HG03354 (cell line): ENCODE measurements around the gene ZNF219.
"Not testable (repeated sequence)": the region's sequence is repeated elsewhere in the genome, so short reads cannot be mapped to it uniquely, and the experiment has no call there.

ENCODE experiments used
- ATAC-seq: cut with Tn5 transposase; IDR thresholded peaks from one replicate; pipeline ENCODE4 v1.9.1; 2021; ENCODE audit warnings: mild to moderate bottlenecking; ENCODE audit not compliant: unreplicated experiment, poor library complexity, severe bottlenecking

The ZNF219 gene

DNA sequence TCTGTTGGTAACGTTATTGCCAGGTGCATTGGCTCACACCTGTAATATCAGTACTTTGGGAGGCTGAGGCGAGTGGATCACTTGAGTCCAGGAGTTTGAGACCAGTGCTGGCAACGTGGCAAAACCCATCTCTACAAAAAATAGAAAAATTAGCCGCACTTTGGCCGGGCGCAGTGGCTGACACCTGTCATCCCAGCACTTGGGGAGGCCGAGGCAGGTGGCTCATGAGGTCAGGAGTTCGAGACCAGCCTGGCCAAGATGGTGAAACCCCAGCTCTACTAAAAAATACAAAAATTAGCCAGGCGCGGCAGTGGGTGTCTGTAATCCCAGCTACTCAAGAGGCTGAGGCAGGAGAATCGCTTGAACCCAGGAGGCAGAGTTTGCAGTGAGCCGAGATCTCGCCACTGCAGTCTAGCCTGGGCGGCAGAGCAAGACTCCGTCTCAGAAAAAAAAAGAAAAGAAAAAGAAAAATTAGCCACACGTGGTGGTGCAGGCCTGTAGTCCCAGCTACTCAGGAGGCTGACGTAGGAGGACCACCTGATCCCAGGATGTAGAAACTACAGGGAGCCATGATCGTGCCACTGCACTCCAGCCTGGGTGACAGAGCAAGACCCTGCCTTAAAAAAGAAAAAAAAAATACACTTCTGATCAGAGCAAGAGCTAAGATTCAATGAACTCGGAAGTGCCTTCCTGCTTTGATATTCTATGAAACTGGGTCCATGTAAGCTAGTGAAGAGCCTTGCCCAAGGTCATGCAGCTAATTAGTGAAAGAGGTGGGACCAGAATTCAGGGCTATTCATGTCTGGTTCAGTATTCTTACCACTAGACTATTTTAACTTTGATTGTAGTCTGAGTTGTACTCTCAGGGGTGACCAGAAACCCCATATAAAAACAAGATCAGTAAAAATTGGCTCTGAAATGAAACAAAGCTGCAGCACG is 45.0 kb downstream of the ZNF219 start:
- ATAC-seq = no peak

DNA sequence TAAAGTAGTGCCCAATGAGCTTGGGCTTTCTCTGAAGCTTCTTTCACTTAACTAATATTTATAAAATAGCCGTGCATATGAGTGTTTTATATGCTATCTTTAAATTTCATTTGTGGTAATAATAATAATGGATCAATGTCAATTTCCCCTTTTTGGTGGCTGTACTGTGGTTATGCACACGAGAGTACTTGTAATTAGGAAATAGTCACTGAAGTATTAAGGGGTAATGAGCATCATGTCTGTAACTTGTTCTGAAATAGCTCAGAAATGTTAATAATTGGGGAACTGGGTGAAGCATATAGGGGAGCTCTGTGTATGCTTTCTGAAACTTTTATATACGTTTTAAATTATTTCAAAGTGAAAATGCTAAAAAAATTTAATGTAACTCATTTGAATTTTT is 47.9 kb downstream of the ZNF219 start:
- ATAC-seq = no peak

GRCh38 chr14:21049271-21049673 is 49.2 kb downstream of the ZNF219 start:
- ATAC-seq = no peak

DNA sequence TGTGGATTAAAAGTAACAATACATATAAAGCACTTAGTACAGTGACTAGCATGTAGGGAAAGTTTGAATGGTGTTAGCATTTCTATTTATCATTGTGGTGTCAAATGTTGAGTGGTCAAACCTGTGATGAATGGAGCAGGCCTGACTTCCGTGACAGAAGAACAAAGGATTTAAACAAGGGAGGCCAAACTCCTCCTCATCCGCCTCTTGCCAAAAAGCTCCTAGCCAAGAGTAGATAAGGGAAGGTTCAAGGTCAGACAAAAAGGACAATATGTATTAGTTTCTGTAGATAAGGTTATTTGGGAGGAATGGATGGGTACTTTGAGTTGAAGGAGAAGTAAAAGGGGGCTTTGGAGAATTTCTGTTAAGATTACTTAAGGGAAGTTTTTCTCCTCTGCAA is 49.8 kb downstream of the ZNF219 start:
- no peak for ATAC-seq

- no peak for ATAC-seq
Measured at GRCh38 chr14:21047378-21047781, 51.1 kb downstream of the ZNF219 start.

DNA sequence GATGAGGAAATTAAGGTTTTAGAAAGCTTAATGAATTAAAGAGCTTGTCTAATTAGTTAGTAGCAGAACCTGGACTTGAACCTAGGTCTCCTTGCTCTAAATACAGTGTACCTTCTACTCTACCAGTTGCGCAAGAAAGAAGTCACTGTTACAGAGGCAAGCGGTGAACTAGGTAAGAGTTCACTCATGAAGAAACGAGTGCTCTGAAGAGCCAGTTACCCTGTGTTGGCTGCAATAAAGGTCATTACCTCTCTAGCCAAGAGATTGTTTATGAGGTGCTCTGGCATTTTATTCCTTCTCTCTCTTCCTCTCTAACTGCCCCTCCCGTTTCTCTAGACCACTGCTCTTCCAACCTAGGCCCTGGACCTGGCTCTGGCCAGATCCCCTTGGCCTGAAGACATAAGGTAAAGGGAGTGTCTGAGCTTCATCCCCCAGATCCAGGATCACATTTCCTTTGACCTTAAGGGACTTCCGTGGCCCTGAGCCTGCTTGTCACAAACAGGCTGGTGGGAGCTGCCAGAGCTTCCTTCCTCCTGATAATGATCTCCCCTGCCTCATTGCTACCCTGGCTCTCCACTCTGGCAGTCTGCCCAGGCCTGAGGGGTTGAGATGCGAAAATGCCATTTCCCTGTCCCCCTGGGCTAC is 54.4 kb downstream of the ZNF219 start:
- ATAC-seq = no peak

DNA sequence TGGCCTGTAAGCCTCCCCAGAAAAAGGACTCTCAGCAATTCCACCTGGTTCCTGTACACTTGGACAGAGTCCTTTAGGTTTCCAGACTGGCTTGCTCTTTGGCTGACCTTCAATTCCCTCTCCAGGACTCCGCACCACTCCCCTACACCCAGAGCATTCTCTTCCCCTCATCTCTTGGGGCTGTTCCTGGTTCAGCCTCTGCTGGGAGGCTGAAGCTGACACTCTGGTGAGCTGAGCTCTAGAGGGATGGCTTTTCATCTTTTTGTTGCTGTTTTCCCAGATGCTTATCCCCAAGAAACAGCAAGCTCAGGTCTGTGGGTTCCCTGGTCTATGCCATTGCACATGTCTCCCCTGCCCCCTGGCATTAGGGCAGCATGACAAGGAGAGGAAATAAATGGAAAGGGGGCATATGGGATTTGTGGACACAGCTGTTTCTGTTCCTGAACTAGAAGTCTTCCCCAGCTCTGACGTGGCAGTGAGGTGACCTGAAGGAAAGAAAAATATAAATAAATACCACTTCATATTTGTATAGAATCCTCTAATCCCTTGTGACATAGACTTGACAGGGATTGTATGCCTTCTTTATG is 55.0 kb downstream of the ZNF219 start:
- ATAC-seq = no peak

GRCh38 chr14:21042918-21043317 is 55.5 kb downstream of the ZNF219 start:
- no peak for ATAC-seq

DNA sequence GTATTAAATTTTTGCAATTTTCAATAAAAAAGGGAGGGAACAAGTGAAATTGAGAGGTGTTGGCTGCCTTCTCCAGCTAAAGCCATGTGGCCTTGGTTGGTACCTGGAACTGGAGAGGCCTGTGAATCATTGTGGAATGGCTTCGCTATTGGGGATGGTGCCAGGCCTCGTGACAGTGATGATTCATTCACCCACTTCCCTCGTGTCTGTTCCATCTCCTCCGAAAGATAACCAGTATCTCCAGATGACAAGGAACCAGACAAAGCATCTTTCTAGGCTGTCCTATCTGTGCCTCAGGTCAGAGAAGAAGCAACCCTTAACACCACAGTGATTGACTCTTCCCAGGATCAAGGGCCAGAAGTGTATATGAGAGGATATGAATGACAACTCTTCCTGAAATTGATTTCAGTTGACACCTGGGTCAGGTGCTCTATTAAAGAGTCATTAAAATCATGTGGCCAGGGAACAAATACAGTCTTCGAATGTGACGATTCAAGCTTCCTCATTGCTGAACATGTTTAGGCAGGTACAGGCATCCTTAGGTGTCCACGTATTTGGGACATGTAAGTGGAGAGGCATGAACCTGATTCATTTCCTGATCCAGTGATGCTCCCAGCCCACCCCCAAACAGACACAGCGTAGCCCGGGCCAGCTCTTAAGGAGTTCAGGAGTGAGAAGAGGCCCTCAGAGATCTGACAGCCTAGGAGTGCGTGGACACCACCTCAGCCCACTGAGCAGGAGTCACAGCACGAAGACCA is 56.6 kb downstream of the ZNF219 start, which contains the start of gene RNASE7:
RNASE7 (plus strand) TSS at position 687 of the 758 bp plus-strand sequence. CDS start 631 bp downstream, outside the sequence.
- ATAC-seq = no peak

GRCh38 chr14:21040941-21041340 is 57.5 kb downstream of the ZNF219 start:
- not testable (repeated sequence) for ATAC-seq

DNA sequence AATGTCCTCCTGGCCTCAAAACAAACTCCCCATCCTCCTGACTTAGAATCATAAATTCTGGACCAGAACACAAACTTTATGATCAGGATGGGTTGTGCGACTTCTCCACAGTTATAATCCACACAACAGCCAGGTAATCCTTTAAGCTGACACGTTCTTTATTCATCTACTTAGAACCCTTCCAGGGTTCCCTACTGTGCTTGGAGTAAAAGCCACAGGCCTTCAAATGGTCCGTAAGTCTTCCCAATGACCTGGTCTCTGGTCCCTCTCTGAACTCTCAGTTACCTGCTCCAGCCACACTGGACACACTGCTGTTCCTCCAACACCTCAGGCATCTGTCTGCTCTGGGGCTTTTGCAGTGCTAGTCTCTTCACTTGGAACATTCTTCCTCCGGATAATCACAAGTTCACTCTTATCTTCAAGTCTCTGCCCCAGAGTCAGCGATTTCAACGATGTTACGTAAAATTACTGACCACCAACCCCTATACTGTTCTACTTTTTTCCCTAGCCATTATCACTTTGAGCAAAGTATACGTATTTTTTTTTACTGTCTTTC is 58.0 kb downstream of the ZNF219 start:
- ATAC-seq = no peak
